ENCODE measurements around the gene DHRSX.

The DHRSX gene

DNA sequence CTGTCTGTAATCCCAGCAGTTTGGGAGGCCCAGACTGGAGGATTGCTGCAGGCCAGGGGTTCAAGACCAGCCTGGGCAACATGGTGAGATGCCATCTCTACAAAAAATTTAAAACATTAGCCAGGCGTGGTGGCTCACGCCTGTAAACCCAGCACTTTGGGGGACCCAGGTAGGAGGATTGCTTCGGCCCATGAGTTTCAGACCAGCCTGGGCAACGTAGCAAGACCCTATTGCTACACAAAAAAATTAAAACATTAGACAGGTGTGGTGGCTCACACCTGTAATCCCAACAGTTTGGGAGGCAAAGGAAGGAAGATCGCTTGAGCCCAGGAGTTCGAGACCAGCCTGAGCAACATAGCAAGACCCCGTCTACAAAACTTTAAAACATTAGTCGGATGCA lies 1.3 kb downstream of the DHRSX start:
- peaks cover 30 to 31% of the 10 kb centered on the region in 2 experiments for H3K4me1 ChIP-seq (ENCODE audit: control insufficient read depth in 1 of 2, insufficient read depth in 1 of 2, low read depth in 1 of 2, low read length in 1 of 2)

DNA sequence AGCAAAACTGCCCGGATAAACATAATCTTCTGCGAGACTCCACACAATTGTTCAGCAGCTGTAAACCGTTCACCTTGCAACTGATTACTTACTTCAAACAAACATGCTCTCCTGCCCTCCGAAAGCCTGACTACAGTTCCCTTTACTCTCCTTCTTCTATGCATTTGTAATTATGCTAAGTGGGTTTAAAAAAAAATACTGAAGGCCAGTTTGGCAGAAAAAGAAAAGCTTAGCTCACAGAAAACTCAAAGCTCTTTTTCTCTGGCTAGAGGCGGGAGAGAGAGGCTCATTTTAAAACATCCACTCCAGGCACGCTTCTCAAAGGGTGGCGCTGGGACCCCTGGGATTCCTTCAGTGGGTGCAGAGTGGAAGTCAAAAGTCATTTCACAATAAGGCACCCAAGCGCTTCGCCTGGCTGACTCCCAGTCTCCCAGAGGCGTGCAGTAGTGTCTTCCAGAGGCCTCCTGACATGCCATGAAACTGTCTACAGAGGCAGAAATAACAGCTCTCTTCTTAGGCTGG lies 1.9 kb downstream of the DHRSX start:
- H3K9me3 ChIP-seq: no peaks in the 10 kb centered on the region
- H3K4me3 ChIP-seq (ENCODE audit: low read depth in 1 of 2, low read length in 1 of 2): peak overlapping the region; percentile 80 to 89
- TF ChIP-seq, protein P1, sequence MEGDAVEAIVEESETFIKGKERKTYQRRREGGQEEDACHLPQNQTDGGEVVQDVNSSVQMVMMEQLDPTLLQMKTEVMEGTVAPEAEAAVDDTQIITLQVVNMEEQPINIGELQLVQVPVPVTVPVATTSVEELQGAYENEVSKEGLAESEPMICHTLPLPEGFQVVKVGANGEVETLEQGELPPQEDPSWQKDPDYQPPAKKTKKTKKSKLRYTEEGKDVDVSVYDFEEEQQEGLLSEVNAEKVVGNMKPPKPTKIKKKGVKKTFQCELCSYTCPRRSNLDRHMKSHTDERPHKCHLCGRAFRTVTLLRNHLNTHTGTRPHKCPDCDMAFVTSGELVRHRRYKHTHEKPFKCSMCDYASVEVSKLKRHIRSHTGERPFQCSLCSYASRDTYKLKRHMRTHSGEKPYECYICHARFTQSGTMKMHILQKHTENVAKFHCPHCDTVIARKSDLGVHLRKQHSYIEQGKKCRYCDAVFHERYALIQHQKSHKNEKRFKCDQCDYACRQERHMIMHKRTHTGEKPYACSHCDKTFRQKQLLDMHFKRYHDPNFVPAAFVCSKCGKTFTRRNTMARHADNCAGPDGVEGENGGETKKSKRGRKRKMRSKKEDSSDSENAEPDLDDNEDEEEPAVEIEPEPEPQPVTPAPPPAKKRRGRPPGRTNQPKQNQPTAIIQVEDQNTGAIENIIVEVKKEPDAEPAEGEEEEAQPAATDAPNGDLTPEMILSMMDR (IDR thresholded peaks at IDR 0.05): no peak
- H3K27ac ChIP-seq: peak overlapping the region; percentile 92
- H3K36me3 ChIP-seq: peaks cover 5% of the 10 kb centered on the region
- H3K4me1 ChIP-seq (ENCODE audit: control insufficient read depth in 1 of 2, insufficient read depth in 1 of 2, low read depth in 1 of 2, low read length in 1 of 2): peaks cover 30 to 31% of the 10 kb centered on the region in 2 experiments
- no peaks in the 10 kb centered on the region for H3K27me3 ChIP-seq

More for the DNA sequence above, 1.3 kb downstream of the DHRSX start:
- H3K4me3 ChIP-seq (ENCODE audit: low read depth in 1 of 2, low read length in 1 of 2): peak overlapping the region; percentile 80 to 89
- no peaks in the 10 kb centered on the region for H3K27me3 ChIP-seq
- H3K27ac ChIP-seq: peak overlapping the region; percentile 92
- peaks cover 5% of the 10 kb centered on the region for H3K36me3 ChIP-seq
- H3K9me3 ChIP-seq: no peaks in the 10 kb centered on the region
- TF ChIP-seq, protein P1 (IDR thresholded peaks at IDR 0.05): no peak

DNA sequence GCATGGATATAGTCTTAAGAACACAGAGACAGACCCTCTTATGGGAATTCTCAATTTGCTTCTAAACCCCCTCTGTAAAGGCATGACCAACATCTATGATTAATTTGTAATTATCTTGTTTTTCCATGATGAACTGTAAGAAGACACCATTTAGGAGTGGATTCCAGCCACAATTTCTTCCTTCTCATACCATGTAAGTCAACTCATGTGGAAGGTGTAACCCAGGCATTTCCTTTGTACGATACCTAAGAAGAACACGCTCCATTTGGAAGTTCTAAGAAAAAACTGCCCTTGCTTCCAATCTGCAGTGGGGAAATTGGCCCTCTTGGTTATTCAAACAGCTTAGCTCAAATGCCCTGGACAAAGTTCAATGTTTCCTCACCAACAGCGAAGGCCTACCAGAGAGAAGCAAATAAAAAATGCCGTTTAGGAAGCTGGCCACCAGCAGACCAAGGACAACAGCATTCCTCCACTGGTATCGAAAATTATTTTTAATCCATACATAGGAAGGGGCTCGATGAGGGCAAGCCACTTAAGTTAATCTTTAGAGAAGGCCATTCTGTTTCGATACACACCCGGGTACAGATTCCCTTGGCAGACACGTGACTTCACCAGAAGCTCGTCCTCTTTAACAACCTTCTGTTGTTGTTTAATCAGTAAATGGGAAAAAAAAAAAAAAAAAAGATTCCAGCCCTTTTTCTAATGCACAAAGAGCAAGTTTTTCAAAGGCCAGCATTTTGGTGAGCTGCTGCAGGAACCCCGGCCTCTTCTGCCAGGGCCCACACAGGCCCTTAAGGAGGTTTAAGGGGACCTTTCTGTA lies 2.6 kb downstream of the DHRSX start:
- Histone ChIP-seq H3K27ac (peak overlapping the region; percentile 92), H3K4me1 (ENCODE audit: control insufficient read depth in 1 of 2, insufficient read depth in 1 of 2, low read depth in 1 of 2, low read length in 1 of 2) (peaks cover 30 to 31% of the 10 kb centered on the region in 2 experiments), H3K27me3 (no peaks in the 10 kb centered on the region), H3K36me3 (peaks cover 5% of the 10 kb centered on the region), H3K4me3 (ENCODE audit: low read depth in 1 of 2, low read length in 1 of 2) (peak overlapping the region in 1 of 2 experiments; percentile 89), H3K9me3 (no peaks in the 10 kb centered on the region)
- TF ChIP-seq, protein P1 (IDR thresholded peaks at IDR 0.05): no peak

DNA sequence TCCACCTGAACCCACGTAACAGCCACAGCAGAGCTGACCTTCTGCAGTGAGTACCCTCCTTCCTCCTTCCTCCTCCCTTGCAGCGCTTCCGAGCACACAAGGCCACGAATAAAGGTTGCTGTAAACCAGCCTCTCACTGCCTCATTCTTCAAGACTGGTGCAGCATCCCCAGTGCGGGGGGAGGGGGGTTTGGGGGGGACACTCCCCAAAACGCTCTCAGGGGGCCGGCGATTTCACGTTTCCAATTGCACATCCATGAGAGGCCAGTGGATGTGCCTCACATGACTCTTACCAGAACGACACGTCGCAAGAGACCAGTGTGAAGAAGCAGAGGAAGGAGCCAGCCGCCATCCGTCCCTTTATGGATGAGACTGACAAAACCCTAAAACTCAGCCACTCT lies 5.2 kb downstream of the DHRSX start:
- TF ChIP-seq, protein P1 (IDR thresholded peaks at IDR 0.05): no peak
- Histone ChIP-seq H3K36me3 (peaks cover 28% of the 10 kb centered on the region), H3K4me3 (ENCODE audit: low read depth in 1 of 2, low read length in 1 of 2) (no peak overlapping the region), H3K27ac (peak overlapping the region; percentile 35), H3K9me3 (no peaks in the 10 kb centered on the region), H3K4me1 (ENCODE audit: control insufficient read depth in 1 of 2, insufficient read depth in 1 of 2, low read depth in 1 of 2, low read length in 1 of 2) (peaks cover 30 to 31% of the 10 kb centered on the region in 2 experiments), H3K27me3 (no peaks in the 10 kb centered on the region)

DNA sequence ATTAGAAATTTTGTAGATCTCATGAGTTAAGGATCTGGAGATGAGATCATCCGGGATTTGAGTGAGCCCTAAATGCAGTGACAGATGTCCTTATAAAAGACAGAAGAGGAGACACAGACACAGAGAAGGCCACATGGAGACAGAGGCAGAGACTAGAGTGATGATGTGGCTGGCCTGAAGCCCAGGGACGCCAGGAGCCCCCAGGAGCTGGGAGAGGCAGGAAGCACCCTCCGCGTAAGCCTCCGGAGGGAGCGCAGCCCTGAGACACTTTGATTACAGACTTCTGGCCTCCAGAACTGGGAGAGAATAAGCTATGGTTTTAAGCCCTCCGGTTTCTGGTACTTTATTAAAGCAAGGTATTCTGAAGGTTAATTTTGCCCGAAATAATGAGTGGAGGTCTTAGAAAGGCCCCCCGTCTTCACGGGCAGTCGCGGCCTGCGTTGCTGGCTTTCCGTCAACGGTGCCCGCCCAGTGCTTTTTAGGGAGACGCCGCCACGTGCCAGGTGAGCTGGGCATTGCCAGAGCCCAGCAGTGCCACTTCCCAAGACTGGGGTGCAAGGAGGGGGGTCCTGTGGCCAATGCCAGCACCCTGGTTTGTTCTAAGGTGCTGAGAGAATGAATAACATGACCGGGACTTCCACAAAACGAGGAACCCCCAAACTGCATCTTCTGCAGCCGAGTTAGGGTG lies 8.1 kb downstream of the DHRSX start:
- H3K36me3 ChIP-seq: peaks cover 58% of the 10 kb centered on the region
- peaks cover 7 to 9% of the 10 kb centered on the region in 2 experiments for H3K4me1 ChIP-seq (ENCODE audit: control insufficient read depth in 1 of 2, insufficient read depth in 1 of 2, low read depth in 1 of 2, low read length in 1 of 2)
- H3K9me3 ChIP-seq: no peaks in the 10 kb centered on the region
- H3K4me3 ChIP-seq (ENCODE audit: low read depth in 1 of 2, low read length in 1 of 2): no peak overlapping the region
- TF ChIP-seq, protein P1 (IDR thresholded peaks at IDR 0.05): no peak
- no peak overlapping the region for H3K27ac ChIP-seq
- H3K27me3 ChIP-seq: no peaks in the 10 kb centered on the region
